ENCODE results near the gene HOXA3. TPM values are rescaled to one million over a fixed set of nuclear protein-coding genes. Genes with fewer than 3 reads are reported as not detected.

Gene HOXA3
- polyA plus RNA-seq, 1 of the 3 experiments (the other 2 are of a cell fraction): 0.15 TPM

DNA sequence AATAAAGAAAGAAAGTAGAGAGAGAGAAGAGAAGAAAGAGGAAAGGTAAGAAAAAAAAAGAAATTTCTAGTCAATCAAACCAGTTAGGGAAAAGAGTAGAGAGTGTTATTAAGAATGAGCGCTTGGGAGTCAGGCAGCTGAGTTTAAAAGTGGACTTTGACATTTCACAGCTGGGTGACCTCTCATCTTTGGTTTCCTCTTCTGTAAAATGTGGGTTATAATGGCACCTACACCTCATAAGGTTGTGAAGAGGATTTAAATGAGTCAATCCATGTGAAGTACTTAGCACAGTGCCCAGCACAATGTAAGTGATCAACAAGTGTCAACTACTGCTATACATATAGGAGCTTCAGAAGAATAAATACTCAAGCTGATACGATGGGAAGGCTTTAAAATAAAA lies 68.7 kb downstream of the HOXA3 start:
- no peaks in the 10 kb centered on the region for H4K20me1 ChIP-seq (ENCODE audit: insufficient read depth)
- no peaks in the 10 kb centered on the region for H3K4me1 ChIP-seq (ENCODE audit: control insufficient read depth in 1 of 2, insufficient read depth in 2 of 2, low read depth in 1 of 2, low read length in 1 of 2)
- no peaks in the 10 kb centered on the region for H3K79me2 ChIP-seq (ENCODE audit: insufficient read depth)
- H2AFZ ChIP-seq (ENCODE audit: low read depth): no peak overlapping the region
- no peak overlapping the region for H3K4me2 ChIP-seq
- ChIA-PET POLR2A (no interaction called here), CTCF (interaction anchor here (0.7 to 1.9 kb wide), 3 partner anchors 10 to 243 kb away, joined by 3 to 6 read pairs (median 3); no protein-coding TSS in a partner anchor)
- WGBS (ENCODE audit: low lambda C conversion rate): 11% methylated on average over 2 of the region's 2 CpGs
- no peaks in the 10 kb centered on the region for H3K9me3 ChIP-seq
- no peak overlapping the region for H3K9ac ChIP-seq
- TF ChIP-seq POLR2AphosphoS5 (IDR thresholded peaks at IDR 0.05; ENCODE audit: low read depth, low read length) (no peak), GABPA (IDR thresholded peaks at IDR 0.05; ENCODE audit: low read depth) (no peak), NFIC (IDR thresholded peaks at IDR 0.05; ENCODE audit: borderline replicate concordance) (no peak), MXI1 (IDR thresholded peaks at IDR 0.05; ENCODE audit: low read depth, low read length) (no peak), ELF1 (IDR thresholded peaks at IDR 0.05) (no peak), RAD21 (IDR thresholded peaks at IDR 0.05; ENCODE audit: low read length) (no peak), GATA2 (CRISPR knock-in tag; IDR thresholded peaks at IDR 0.05) (no peak), TCF12 (IDR thresholded peaks at IDR 0.05) (no peak), JUND (IDR thresholded peaks at IDR 0.05) (no peak), SMC3 (IDR thresholded peaks at IDR 0.05; ENCODE audit: low read depth, low read length) (no peak), TAF1 (IDR thresholded peaks at IDR 0.05; ENCODE audit: borderline replicate concordance, low read depth, low read length) (no peak), RFX5 (IDR thresholded peaks at IDR 0.05; ENCODE audit: low read length) (no peak), EZH2phosphoT487 (IDR thresholded peaks at IDR 0.05; ENCODE audit: borderline replicate concordance, low read depth) (no peak), MEF2A (IDR thresholded peaks at IDR 0.05; ENCODE audit: borderline replicate concordance, low read depth) (no peak)
- TF ChIP-seq, protein P1, sequence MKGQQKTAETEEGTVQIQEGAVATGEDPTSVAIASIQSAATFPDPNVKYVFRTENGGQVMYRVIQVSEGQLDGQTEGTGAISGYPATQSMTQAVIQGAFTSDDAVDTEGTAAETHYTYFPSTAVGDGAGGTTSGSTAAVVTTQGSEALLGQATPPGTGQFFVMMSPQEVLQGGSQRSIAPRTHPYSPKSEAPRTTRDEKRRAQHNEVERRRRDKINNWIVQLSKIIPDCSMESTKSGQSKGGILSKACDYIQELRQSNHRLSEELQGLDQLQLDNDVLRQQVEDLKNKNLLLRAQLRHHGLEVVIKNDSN (IDR thresholded peaks at IDR 0.05; ENCODE audit: borderline replicate concordance, low read depth): no peak
- TF ChIP-seq, protein P2, sequence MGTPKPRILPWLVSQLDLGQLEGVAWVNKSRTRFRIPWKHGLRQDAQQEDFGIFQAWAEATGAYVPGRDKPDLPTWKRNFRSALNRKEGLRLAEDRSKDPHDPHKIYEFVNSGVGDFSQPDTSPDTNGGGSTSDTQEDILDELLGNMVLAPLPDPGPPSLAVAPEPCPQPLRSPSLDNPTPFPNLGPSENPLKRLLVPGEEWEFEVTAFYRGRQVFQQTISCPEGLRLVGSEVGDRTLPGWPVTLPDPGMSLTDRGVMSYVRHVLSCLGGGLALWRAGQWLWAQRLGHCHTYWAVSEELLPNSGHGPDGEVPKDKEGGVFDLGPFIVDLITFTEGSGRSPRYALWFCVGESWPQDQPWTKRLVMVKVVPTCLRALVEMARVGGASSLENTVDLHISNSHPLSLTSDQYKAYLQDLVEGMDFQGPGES (IDR thresholded peaks at IDR 0.05; ENCODE audit: low read depth, low read length): no peak
- TF ChIP-seq, protein P3, sequence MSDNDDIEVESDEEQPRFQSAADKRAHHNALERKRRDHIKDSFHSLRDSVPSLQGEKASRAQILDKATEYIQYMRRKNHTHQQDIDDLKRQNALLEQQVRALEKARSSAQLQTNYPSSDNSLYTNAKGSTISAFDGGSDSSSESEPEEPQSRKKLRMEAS (IDR thresholded peaks at IDR 0.05; ENCODE audit: low read depth): no peak
- TF ChIP-seq, protein P4, sequence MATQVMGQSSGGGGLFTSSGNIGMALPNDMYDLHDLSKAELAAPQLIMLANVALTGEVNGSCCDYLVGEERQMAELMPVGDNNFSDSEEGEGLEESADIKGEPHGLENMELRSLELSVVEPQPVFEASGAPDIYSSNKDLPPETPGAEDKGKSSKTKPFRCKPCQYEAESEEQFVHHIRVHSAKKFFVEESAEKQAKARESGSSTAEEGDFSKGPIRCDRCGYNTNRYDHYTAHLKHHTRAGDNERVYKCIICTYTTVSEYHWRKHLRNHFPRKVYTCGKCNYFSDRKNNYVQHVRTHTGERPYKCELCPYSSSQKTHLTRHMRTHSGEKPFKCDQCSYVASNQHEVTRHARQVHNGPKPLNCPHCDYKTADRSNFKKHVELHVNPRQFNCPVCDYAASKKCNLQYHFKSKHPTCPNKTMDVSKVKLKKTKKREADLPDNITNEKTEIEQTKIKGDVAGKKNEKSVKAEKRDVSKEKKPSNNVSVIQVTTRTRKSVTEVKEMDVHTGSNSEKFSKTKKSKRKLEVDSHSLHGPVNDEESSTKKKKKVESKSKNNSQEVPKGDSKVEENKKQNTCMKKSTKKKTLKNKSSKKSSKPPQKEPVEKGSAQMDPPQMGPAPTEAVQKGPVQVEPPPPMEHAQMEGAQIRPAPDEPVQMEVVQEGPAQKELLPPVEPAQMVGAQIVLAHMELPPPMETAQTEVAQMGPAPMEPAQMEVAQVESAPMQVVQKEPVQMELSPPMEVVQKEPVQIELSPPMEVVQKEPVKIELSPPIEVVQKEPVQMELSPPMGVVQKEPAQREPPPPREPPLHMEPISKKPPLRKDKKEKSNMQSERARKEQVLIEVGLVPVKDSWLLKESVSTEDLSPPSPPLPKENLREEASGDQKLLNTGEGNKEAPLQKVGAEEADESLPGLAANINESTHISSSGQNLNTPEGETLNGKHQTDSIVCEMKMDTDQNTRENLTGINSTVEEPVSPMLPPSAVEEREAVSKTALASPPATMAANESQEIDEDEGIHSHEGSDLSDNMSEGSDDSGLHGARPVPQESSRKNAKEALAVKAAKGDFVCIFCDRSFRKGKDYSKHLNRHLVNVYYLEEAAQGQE (IDR thresholded peaks at IDR 0.05; ENCODE audit: low read depth, low read length): no peak
- TF ChIP-seq, protein P5, sequence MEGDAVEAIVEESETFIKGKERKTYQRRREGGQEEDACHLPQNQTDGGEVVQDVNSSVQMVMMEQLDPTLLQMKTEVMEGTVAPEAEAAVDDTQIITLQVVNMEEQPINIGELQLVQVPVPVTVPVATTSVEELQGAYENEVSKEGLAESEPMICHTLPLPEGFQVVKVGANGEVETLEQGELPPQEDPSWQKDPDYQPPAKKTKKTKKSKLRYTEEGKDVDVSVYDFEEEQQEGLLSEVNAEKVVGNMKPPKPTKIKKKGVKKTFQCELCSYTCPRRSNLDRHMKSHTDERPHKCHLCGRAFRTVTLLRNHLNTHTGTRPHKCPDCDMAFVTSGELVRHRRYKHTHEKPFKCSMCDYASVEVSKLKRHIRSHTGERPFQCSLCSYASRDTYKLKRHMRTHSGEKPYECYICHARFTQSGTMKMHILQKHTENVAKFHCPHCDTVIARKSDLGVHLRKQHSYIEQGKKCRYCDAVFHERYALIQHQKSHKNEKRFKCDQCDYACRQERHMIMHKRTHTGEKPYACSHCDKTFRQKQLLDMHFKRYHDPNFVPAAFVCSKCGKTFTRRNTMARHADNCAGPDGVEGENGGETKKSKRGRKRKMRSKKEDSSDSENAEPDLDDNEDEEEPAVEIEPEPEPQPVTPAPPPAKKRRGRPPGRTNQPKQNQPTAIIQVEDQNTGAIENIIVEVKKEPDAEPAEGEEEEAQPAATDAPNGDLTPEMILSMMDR (IDR thresholded peaks at IDR 0.05): no peak
- H3K36me3 ChIP-seq (replicated peaks in 1 of 2; ENCODE audit: control insufficient read depth in 1 of 2, insufficient read depth in 2 of 2, low read length in 1 of 2): no peaks in the 10 kb centered on the region
- DNase-seq: no peak
- H3K9me2 ChIP-seq: 0 out of 2 replicates have a peak, but pooled peaks cover 4% of the 10 kb centered on the region
- H3K27ac ChIP-seq (ENCODE audit: low read depth in 2 of 2, low read length in 1 of 2): no peak overlapping the region
- no peaks in the 10 kb centered on the region for H3F3A ChIP-seq (replicated peaks; ENCODE audit: insufficient read depth)
- no peak overlapping the region for H3K4me3 ChIP-seq (ENCODE audit: low read depth in 2 of 2, low read length in 1 of 2)
- peaks cover 37% of the 10 kb centered on the region for H3K27me3 ChIP-seq (ENCODE audit: insufficient read depth)
